Measurements from ENCODE around the gene HECW1. TPM values are rescaled to one million over a fixed set of nuclear protein-coding genes. Genes with fewer than 3 reads are reported as not detected.
A peak's percentile ranks its signal among the peaks of the same experiment; 100 is the strongest.

Gene HECW1
- total and polyA plus RNA-seq, 2 of the 8 experiments (the other 6 are each of a cell fraction or from before 2014, with no cell fraction given): 2.9 to 12.7 TPM

DNA sequence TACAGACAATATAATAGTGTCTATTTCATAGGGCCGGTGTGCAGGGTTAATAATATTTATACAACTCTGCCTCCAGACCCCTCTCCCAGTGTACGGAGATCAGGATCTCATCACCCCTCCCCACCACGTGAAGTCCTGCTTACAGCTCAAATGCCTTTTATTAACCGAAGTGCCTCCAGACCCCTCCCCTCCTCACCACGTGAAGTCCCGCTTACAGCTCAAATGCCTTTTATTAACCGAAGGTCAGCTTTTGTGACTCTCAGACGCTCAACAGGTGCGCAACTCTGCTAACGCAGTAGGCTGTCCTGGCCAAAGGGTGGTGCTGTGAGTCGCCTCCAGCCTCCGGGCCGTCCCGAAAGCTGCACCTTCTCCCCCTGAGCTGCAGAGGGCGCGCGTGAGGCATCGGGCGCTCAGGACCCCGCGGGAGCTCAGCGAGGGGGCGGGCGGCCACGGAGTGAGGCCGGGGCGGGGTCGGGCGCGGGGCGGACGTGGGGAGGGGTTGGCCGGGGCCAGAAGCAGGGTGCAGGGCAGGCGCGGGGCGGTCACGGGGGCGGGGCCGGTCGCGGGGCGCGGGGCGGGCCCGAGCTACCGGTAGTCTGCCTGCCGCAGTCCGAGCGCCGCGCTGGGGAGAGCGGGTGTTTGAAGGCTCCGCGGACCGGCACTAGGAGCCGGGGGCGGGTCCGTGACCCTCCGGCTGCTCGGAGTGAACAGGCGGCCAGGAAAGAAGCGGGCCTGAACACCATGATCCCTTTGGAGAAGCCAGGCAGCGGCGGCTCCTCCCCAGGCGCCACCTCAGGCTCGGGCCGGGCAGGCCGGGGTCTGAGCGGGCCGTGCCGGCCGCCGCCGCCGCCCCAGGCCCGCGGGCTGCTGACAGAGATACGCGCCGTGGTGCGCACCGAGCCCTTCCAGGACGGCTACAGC, 470.3 kb downstream of the HECW1 start, which contains the start of gene STK17A (continued):
- TF ChIP-seq, protein P1, sequence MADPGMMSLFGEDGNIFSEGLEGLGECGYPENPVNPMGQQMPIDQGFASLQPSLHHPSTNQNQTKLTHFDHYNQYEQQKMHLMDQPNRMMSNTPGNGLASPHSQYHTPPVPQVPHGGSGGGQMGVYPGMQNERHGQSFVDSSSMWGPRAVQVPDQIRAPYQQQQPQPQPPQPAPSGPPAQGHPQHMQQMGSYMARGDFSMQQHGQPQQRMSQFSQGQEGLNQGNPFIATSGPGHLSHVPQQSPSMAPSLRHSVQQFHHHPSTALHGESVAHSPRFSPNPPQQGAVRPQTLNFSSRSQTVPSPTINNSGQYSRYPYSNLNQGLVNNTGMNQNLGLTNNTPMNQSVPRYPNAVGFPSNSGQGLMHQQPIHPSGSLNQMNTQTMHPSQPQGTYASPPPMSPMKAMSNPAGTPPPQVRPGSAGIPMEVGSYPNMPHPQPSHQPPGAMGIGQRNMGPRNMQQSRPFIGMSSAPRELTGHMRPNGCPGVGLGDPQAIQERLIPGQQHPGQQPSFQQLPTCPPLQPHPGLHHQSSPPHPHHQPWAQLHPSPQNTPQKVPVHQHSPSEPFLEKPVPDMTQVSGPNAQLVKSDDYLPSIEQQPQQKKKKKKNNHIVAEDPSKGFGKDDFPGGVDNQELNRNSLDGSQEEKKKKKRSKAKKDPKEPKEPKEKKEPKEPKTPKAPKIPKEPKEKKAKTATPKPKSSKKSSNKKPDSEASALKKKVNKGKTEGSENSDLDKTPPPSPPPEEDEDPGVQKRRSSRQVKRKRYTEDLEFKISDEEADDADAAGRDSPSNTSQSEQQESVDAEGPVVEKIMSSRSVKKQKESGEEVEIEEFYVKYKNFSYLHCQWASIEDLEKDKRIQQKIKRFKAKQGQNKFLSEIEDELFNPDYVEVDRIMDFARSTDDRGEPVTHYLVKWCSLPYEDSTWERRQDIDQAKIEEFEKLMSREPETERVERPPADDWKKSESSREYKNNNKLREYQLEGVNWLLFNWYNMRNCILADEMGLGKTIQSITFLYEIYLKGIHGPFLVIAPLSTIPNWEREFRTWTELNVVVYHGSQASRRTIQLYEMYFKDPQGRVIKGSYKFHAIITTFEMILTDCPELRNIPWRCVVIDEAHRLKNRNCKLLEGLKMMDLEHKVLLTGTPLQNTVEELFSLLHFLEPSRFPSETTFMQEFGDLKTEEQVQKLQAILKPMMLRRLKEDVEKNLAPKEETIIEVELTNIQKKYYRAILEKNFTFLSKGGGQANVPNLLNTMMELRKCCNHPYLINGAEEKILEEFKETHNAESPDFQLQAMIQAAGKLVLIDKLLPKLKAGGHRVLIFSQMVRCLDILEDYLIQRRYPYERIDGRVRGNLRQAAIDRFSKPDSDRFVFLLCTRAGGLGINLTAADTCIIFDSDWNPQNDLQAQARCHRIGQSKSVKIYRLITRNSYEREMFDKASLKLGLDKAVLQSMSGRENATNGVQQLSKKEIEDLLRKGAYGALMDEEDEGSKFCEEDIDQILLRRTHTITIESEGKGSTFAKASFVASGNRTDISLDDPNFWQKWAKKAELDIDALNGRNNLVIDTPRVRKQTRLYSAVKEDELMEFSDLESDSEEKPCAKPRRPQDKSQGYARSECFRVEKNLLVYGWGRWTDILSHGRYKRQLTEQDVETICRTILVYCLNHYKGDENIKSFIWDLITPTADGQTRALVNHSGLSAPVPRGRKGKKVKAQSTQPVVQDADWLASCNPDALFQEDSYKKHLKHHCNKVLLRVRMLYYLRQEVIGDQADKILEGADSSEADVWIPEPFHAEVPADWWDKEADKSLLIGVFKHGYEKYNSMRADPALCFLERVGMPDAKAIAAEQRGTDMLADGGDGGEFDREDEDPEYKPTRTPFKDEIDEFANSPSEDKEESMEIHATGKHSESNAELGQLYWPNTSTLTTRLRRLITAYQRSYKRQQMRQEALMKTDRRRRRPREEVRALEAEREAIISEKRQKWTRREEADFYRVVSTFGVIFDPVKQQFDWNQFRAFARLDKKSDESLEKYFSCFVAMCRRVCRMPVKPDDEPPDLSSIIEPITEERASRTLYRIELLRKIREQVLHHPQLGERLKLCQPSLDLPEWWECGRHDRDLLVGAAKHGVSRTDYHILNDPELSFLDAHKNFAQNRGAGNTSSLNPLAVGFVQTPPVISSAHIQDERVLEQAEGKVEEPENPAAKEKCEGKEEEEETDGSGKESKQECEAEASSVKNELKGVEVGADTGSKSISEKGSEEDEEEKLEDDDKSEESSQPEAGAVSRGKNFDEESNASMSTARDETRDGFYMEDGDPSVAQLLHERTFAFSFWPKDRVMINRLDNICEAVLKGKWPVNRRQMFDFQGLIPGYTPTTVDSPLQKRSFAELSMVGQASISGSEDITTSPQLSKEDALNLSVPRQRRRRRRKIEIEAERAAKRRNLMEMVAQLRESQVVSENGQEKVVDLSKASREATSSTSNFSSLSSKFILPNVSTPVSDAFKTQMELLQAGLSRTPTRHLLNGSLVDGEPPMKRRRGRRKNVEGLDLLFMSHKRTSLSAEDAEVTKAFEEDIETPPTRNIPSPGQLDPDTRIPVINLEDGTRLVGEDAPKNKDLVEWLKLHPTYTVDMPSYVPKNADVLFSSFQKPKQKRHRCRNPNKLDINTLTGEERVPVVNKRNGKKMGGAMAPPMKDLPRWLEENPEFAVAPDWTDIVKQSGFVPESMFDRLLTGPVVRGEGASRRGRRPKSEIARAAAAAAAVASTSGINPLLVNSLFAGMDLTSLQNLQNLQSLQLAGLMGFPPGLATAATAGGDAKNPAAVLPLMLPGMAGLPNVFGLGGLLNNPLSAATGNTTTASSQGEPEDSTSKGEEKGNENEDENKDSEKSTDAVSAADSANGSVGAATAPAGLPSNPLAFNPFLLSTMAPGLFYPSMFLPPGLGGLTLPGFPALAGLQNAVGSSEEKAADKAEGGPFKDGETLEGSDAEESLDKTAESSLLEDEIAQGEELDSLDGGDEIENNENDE (IDR thresholded peaks at IDR 0.05; ENCODE audit: insufficient replicate concordance, low read length): no peak
- TF ChIP-seq JUND (IDR thresholded peaks at IDR 0.05; ENCODE audit: low read length) (peak; percentile 46; the same call in 1 of the 2 replicates), EZH2 (IDR thresholded peaks at IDR 0.05; ENCODE audit: low read depth, low read length, severe bottlenecking) (no peak), SRF (IDR thresholded peaks at IDR 0.05; ENCODE audit: low read depth, low read length) (0 out of 2 replicates have a peak, but pooled peaks have one; percentile 4), GABPA (IDR thresholded peaks at IDR 0.05; ENCODE audit: borderline replicate concordance, insufficient read depth, low read length) (no peak), RBBP5 (IDR thresholded peaks at IDR 0.05; ENCODE audit: borderline replicate concordance, low read depth, low read length) (no peak), FOSL1 (IDR thresholded peaks at IDR 0.05; ENCODE audit: insufficient read depth, low read depth, low read length) (0 out of 2 replicates have a peak, but pooled peaks have one; percentile 24), EP300 (IDR thresholded peaks at IDR 0.05; ENCODE audit: borderline replicate concordance in 1 of 2, low read depth in 2 of 2, low read length in 2 of 2) (0 out of 3 replicates have a peak, but pooled peaks of 1 of the 2 experiments have one; percentile 45)

Data from H1 (cell line).